ENCODE data around the gene NRIP1.
"Not testable (repeated sequence)": the region's sequence is repeated elsewhere in the genome, so short reads cannot be mapped to it uniquely, and the experiment has no call there.

Gene NRIP1

DNA sequence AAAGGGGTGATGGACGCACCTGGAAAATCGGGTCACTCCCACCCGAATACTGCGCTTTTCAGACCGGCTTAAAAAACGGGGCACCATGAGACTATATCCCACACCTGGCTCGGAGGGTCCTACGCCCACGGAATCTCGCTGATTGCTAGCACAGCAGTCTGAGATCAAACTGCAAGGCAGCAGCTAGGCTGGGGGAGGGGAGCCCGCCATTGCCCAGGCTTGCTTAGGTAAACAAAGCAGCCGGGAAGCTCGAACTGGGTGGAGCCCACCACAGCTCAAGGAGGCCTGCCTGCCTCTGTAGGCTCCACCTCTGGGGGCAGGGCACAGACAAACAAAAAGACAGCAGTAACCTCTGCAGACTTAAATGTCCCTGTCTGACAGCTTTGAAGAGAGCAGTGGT lies 137.5 kb downstream of the NRIP1 start:
- not testable (repeated sequence) for DNase-seq (ENCODE audit: extremely low read depth in 1 of 2, low read depth in 1 of 2)

DNA sequence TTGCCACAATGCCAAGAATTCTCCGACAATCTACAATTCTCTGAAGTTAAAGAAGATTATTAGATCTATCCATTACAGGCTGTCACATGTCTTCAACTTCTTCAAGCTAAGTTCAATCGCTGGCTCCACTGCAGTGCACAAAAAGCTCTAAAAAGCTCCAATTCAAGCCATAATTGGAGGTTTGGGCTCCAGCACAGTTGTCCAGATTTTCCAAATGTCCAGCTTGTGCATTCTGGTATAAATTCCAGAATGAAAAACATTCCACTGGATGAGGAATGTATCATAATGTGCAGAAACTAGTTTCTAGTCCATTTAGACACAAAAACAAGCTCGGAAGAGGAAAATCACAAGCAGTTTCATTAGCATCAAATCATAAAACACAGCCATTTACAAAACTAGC lies 138.6 kb downstream of the NRIP1 start:
- no peak for DNase-seq (ENCODE audit: extremely low read depth in 1 of 2, low read depth in 1 of 2)

DNA sequence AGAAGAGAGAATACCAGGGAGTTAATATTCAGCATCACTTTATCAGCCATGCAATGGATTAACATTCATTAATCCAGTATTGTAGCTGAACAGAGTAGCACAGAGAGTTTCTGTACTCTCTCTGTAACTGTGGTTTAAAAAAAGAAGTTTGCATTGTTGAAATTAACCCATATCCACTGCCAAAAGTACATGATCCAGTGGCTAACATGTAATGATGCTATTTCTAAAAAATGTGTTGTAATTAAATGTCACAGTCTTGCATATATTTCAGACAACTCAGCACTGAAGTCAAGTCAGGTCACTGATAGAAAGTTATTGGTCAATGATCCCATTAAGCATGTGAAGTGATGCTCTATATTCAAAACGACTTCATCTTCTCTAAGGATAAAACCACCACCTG lies 141.3 kb downstream of the NRIP1 start:
- no peak for DNase-seq (ENCODE audit: extremely low read depth in 1 of 2, low read depth in 1 of 2)

DNA sequence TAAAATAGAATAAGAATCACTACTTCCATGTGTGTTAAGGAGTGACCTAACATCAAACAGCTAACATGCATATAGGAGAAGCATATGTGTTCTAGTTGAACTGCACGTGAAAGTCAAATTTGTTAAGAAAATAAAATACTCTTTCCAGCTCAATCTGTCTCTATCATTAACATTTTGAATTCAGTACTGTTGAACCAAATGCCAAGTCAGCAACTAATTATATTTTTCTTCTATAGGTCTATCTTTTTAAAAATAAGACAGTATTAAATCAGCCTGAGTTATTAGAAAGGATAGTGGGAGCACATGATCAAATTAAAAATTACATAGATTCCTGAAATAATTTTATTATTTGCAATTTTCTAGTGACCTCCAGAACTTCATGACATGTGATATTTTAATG lies 141.8 kb downstream of the NRIP1 start:
- DNase-seq (ENCODE audit: extremely low read depth in 1 of 2, low read depth in 1 of 2): no peak

DNA sequence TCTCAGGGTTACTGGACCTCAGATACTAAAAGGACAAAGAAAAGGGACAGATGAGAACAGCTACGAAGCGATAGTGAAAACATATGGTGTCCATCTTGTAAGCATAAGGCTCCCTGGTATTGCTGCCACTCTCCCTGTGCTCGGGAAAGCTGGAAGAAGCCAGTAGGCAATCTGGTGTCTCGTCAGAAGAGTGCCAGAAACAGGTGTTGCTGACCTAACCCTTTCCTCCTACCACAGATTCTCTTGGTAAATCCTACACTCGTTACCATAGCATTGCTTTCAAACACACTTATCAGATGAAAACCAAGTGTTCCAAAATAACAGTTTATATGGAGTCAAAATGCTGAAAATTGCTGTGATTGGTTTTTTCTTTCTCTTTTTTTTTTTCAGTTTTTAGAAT lies 146.3 kb downstream of the NRIP1 start:
- DNase-seq (ENCODE audit: extremely low read depth in 1 of 2, low read depth in 1 of 2): no peak

DNA sequence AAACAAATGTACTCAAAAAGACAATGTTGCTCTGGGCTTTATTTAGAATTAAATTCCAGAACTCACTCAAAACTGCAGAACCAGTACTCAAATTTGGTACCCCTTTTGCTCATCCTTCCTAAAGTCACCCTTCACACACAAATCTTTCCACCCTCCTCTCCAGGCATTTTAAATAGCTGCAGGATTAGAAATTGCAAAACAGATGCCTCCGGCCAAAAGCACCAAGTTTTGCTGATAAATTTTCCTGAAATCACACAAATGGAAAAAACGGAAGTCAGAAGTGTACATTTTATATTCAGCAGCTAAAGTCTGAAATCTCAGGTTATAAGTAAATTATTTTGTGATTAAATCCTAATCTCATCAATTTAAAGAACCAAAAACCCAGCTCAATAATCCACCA lies 147.0 kb downstream of the NRIP1 start:
- no peak for DNase-seq (ENCODE audit: extremely low read depth in 1 of 2, low read depth in 1 of 2)

DNA sequence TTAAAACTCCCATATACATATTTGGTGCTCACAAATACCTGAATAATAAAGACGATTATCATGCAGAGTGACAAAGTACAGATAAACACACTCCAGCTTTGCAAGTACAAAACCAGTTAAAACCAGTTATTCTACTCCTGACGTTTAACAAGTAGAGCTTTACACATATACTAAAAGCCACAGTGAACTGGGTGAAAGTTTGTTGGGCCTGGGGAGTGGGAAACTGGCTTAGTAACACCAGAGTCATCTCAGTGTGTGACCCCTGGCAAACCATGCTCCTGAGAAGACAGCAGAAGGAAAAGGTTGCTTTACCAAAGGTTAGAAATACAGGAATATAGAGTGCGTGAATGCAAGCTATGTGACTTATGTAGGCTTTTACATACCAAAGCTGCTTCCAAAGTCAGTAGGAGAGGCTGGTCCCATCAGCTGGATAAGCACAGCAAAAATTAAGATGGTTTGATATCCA lies 148.1 kb downstream of the NRIP1 start:
- no peak for DNase-seq (ENCODE audit: extremely low read depth in 1 of 2, low read depth in 1 of 2)

DNA sequence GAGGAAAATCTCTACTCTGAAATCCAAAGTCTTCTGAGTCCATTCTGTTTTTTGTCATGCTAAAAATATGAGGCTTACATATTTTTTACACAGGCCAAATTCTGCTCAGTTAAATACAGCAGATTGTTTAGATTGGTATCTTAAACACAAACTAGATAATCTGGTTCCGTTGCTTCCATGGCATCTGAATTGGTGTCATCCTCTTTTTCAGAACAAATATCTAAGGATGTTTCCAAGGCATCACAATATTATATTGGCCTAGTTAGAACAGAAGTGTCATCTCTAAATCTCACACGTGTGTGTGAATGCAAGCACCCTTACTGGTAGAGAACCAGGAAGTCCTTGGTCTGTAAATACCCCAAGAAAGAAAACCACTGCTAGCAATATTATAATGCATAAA lies 151.2 kb downstream of the NRIP1 start:
- no peak for DNase-seq (ENCODE audit: extremely low read depth in 1 of 2, low read depth in 1 of 2)

DNA sequence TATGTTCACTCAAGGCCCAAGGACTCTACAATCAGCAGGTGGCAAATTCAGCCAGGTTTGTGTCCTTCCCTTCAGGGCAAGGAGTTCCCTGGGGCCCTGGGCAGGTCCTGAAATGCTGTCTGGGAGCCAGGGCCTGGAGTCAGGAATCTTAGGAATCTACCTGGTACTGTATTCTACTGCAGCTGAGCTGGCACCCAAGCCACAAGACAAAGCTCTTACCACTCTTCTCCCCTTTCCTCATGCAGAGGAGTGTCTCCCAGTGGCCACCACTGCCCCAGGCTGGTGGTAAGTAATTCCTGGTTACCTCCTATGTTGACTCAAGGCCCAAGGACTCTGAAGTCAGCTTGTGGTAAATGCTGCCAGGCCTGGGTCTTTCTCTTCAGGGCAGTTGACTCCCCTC lies 153.4 kb downstream of the NRIP1 start:
- DNase-seq (ENCODE audit: extremely low read depth in 1 of 2, low read depth in 1 of 2): no peak
